ENCODE results near the gene TMED1.

The TMED1 gene

DNA sequence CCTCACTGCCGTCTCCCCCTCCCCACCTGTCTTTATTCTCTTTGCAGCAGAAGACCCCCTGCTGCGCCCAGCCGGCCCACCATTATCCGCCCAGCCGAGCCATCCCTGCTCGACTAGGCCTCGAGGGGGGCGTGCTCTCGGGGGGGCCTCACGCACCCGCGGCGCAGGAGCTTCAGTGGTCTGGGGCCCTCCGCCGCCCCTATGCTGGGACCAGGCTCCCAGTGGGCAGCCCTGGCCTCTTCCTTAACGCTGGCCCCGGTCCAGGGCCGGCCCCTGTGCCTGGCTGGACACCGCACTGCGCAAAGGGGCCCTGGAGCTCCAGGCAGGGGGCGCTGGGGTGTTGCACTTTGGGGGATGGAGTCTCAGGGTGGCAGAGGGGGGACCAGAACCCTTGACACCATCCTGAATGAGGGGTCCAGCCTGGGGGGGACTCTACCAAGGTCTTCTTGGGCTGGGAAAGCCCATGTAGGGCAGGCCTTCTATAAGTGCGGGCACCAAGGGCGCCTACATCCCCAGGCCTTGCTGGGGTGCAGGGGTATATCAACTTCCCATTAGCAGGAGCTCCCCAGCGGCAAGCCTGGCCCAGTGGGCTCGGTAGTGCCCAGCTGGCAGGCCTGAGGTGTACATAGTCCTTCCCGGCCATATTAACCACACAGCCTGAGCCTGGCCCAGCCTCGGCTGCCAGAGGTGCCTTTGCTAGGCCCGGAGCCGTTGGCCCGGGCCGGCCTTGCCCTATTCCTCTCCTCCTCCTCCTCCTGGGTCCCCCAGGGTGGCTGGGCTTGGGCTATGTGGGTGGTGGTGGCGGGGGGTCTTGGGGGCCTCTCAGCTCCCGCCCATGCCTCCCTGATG, 4.9 kb downstream of the TMED1 start:
- no peak for DNase-seq

DNA sequence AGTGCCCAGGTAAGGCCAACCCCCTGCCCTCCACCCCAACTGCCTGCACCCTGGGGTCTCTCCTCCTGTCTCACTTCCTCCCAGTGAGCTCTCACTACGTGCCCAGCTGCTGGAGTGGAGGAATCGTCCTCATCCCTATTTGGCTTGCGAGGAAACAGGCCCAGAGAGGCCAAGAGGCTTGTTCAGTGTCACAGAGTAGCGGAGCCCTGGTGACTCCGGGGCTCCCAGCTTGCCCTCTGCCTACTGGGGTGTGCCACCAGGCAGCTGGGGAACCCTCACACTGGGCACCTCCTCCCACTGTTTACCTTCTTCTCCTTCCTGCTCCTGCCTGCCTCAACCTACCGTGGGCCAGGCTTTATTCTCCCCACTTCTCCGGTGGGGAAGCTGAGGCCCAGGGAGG, 5.6 kb downstream of the TMED1 start:
- DNase-seq = no peak

DNA sequence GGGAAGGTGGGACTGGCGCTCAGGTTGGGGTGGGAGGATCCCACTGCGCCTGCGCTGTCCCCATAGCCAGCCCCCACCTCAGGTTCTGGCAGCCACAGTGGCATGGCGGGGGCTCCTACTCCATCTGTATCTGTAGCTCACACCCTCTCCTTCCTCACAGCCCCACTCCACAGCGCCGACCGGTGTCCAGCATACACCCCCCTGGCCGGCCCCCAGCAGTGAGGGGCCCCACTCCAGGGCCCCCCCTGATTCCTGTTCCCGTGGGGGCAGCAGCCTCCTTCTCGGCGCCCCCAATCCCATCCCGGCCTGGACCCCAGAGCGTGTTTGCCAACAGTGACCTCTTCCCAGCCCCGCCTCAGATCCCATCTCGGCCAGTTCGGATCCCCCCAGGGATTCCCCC, 6.0 kb downstream of the TMED1 start:
- DNase-seq = no peak

DNA sequence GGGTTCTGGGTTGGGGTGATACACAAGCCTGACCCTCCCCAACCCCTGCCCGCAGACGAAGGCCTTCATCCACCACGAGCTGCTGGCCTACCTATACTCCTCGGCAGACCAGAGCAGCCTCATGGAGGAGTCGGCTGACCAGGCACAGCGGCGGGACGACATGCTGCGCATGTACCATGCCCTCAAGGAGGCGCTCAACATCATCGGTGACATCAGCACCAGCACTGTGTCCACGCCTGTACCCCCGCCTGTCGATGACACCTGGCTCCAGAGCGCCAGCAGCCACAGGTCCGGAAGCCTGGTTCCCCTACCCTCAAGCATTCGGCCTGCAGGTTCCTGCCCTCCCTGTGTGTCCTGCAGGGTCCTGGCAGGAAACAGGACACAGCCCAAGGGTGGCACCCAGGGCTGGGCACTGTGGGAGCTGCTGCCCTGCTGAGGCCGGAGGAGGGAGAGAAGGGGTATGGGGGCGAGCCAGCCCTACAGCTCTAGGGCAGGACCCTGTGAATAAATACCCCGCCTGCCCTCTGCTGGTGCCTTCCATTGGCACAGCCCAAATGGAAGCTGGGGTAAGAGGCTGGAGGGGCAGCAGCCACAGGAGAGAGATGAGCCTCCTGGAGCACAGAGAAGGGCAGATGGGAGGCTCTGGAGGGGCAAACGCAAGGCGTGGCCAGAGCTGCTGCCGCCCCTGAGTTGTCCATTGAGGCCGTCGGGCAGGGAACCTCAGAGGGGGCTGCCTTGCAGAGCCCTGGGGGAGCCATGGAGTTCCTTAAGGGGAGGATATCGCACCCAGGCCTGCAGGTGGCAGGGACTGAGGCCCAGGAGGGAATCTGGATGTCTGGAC, 6.8 kb downstream of the TMED1 start:
- DNase-seq = no peak

DNA sequence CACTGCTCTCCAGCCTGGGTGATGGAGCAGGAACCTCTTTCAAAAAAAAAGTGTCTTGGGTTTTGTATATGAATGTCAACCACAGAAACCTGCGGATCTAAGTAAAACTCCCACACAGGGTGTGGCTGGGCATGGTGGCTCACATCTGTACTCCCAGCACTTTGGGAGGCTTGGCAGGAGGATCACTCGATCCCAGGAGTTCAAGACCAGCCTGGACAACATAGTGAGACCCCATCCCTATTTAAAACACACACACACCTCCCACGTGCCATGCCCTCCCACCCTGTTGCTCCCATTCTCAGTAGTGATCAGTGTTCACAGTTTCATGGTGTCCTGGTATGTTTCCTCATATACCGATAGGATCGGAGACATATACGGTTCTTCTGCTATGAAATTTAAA, 9.2 kb downstream of the TMED1 start:
- no peak for DNase-seq

DNA sequence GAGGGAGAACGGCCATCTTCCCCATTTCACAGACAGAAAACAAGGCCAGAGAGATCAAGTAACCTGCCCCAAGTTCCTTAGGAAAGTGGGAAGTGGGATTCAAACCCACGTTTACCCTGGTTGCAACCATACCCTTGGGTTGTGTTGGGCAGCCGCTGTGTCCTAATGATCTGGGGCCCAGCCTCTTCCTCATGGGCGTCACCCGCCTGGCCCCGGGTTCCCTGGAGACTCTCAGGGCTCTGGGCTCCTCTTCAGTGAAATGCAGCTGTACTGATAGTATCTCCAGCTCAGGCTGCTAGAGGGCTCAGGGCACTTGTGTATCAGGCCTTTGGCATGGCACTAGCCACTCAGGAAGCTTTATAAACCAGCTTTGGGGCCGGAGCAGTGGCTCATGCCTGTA, 9.8 kb downstream of the TMED1 start:
- DNase-seq = no peak

DNA sequence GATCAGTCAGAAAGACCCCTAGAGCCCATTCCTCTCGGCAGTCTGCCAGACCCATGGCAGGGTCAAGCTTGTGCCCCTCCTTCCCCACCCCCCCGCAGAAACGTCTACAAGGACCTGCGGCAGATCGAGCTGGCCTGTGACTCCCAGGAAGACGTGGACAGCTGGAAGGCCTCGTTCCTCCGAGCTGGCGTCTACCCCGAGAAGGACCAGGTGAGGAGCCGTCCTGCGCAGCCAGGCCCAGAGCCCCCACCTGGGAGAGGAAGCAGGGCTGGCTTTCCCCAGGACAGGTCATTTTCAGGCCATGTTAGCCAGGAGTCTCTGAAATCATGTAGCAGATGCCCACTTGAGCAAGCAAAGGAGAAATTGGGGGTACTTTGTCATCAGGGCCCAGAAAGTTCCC, 12.3 kb downstream of the TMED1 start:
- no peak for DNase-seq

DNA sequence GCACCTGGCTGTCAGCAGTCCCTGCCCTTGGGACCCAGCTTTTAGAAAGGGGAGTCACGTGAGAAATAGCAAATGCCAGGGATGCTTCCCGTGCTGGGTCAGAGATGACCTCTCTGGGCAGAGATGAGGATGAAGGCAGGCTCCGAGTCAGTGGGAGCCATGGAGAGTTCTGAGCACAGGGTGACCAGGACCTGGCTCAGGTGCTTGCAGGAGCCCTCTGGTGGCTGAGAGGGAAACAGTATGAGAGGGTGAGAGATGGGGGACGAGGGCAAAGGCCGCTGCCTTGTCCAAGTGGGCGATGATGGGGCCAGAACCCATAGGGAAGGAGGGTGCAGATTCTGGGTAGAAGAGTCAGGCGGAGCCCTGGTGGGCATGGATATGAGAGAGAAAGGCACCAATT, 15.8 kb downstream of the TMED1 start:
- no peak for DNase-seq

DNA sequence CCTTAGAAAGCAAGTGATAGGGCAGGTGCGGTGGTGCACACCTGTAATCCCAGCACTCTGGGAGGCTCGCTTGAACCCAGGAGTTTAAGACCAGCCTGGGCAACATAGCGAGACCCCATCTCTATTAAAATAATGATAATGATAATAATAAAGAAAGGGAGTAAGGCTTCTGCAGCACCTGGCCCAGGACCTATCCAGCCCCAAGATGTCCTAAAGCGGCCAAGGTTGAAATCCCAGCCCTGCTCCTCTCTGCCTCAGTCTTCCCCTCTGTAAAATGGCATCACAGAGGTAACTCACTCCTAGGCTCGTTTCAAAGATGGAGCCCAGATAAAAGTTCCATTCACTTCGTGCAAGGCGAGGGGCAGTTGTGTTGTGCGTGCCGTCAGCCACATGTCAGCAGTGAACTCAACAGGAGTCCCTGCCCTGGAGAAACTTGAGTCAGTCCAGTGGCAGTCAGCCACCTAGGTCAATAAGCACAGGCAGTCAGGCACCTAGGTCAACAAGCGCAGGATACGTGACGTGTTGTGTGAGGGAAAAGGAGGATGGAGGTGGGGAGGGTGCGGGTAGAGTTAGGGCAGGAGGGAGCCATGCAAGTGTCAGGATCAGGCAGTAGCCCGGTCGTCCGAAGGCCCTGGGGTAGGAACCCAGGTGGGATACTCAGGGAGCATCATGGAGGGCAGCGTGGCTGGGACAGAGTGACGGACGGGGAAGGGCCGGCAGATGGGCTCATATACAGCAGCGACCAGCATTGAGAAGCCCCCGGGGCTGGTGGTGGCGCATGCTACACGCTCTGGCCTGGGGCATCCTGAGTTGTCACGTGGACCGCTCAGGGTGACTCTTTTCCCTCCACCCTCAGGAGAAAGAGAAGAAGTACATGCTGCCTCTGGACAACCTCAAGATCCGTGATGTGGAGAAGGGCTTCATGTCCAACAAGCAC, 16.6 kb downstream of the TMED1 start:
- no peak for DNase-seq

DNA sequence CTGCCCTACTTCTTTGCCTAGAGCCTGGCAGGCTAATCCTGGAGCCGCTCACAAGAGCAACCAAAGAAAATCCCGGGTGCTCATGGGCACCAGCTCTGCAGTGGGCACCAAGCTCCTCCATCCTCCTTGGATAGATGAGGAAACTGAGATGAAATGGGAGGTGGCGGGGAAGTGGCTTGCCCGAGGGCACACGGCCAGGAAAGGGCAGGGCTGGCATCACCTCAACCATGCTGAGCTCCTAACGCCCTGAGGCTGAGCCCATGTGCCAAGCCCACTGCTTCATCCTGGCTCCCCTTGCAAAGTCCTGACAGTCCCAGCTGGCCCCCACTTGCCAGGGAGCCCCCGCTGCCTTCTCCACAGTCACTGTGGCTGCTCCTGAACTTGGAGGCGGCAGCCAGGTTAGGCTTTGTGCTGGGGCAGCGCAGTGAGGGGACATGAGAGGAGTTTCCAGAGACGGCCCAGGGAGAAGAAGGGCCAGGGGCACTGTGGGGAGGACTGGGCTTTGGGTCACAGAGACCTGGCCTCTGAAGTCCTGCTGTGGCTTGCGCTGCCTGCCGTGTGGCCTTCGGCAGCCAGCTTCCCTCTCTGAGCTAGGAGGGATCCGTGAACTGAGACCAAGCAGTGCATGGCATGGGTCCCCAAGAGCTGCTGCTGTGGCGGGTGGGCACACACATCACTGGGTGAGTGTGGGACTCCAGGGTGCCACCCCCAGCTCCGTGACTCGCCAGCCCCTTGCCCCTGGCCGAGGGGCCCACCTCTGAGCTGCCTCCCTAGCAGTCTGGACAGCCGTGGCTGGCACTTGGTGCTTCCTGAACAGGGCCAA, 17.5 kb downstream of the TMED1 start:
- no peak for DNase-seq

DNA sequence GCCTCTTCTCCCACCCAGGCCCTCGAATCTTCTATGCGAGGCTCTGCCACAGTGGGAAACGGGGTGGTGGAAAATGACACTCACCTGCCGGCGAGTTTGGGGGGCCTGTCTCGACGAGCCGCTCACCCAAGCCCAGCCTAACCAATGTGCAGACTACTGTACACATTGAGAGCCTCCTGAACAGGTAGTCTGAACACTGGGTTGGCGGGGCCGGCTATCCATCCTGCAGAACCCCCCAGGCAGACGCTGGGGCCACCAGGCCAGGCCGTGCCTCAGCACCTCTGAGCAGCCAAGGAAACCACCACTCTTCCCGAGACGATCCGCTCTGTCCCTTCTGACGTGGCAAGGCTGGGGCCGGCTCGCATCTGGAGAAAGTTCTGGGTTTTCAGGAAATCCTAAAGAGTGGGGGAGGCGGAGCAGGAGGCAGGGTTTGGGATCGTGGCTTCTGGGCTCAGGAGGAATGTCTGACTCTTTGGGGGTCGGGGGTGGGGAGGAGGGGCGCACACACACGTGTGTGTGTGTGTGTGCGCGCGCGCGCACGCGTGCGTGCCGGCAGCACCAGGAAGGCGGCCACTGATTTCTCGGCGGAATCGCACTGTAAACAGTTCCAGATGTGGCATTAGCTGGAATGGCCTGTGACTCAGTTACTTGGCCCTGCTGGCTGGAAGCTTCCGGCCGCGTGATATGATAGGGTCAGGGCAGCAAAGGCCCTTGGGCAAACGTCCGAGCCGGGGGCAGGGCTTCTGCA, 18.5 kb downstream of the TMED1 start:
- DNase-seq = no peak

DNA sequence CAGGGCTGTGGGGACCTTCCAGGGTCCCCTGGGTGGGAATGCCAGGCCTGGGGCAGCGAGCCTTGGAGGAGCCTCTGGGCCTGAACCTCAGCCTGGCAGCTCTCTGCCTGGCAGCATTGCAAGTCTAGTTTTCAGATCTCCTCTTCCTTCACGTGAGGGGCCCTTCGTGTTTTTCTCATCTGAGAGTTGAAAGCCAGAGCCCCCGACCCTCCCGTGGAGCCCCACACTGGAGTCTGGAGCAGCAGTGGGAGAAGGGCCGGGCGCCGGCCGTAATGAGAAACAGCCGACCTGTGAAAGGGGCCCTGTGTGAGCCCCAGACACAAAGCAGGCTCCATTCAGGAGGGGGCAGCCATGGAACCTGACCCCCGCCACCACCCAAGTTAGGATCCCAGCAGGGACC, 19.3 kb downstream of the TMED1 start:
- DNase-seq = no peak

DNA sequence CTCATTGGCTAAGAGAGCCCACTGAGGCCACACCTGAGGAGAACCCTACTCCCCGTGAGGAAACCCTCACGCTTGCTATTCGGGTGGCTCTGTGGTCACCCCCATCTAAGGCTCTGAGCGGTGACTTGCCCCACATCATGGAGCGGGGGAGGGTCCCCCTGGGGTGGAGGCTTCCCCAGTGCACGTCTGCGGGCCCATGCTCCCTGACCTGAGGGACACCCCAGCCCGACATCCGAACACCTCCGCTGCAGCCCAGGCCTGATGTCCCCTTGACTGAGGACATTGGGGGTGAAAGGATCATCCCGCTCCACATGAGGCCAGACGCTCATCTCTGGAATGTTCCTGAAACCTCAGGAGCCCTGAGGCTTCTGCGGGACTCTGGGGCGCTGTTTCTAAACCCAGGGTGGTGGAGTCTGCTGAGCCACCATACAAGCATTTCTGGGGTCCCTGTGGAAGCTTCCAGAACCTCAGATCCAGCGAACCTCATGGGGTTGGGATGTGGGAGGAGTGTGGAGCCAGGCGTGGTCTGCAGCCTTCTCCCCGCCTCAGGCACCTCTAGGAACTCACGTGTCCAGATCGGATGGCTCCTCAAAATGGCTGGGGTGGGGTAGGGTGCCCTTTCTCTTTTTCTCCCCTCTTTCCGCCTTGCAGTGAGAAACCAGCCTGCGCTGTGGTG, 19.9 kb downstream of the TMED1 start:
- DNase-seq = no peak

DNA sequence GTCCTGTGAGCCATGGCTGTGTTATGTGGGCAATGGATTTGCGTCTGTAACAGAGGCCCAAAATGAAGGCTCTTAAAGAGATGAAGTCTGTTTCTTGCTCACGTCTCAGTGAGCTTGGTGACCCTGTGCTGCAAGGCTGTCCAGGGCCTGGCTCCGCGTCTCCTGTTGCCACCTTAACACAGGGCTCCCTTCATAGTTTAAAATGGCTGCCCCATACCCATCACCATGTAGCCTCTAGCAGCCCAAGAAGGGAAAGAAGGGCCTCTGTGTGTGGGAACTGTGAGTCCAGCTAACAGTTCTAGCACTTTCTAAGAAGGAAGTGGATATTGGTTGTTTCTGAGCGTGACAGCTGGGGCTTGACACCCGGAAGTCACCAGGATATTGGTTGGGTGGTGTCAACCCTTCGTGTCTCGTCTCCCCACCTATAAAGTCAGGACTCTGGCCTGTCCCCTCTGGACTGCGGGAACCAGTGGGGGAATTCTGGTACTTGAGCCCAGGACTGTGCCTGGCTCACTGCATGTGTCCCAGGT, 20.9 kb downstream of the TMED1 start:
- no peak for DNase-seq

DNA sequence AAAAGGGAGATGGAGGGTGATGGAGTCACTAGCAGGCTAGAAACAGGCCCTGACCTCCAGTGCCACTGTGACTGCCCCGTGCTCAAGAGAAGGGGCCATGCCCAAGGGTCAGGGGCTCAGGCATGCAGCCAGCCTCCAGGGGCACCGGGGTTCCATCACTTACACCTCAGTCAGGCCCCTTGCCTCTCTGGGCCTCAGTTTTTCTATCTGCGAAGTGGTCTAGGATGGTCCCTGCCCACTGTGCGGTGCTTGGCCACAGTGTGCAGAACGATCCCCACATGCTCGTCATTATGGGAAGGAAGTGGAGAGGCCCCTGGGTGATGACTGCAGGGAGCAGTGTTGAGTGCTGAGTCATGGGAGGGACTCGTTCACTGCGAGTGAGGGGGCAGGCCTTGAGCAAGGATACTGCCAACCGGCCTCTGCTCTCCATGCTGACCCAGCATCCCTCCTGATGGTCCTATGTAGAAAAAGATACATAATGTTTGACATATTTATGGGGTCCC, 23.1 kb downstream of the TMED1 start:
- no peak for DNase-seq

DNA sequence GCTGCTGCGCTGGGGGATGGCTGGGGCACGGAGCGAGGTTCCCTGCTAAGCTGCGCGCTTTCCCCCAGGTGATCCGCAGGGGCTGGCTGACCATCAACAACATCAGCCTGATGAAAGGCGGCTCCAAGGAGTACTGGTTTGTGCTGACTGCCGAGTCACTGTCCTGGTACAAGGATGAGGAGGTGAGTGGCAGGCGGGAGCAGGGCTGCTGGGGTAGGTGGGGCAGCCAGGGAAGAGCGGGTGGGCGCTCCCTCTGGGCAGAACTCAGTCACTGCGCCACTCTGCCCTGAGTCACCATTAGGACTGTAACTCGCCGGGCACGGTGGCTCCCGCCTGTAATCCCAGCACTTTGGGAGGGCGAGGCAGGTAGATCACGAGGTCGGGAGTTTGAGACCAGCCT, 23.8 kb downstream of the TMED1 start:
- no peak for DNase-seq

DNA sequence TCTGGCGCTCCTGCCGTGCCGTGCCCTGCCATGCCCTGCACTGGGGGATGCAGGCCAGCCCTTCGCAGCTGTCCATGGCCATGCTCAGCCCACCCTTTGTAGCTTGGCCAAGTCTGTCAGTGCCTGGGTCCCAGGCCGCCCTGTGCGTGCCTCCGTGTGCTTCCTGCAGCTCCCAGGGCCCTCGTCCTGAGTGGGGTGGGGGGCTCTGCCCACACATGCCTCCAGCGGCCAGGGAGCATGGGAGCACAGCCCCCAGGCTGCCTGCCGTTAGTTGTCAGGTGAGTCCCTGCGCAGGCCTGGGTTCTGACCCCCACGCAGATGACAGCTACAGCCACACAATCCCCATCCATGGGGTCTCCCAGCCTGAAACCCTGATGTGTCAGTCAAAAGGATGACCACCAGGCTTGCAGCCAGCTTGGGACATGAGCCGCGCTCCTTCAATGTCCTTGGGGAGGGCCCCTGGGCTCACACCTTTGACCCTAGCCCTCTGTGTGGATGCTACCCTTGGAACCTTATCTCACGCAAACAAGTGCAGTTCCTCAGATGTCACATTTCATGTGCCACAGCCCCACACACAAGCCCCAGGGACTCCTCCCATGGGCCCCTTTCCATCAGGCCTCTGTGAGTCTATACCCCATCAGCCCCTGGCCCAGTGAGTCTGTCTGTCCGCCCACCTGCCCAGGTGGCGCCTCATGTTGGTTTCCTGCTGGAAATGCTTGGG, 24.5 kb downstream of the TMED1 start:
- DNase-seq = no peak

DNA sequence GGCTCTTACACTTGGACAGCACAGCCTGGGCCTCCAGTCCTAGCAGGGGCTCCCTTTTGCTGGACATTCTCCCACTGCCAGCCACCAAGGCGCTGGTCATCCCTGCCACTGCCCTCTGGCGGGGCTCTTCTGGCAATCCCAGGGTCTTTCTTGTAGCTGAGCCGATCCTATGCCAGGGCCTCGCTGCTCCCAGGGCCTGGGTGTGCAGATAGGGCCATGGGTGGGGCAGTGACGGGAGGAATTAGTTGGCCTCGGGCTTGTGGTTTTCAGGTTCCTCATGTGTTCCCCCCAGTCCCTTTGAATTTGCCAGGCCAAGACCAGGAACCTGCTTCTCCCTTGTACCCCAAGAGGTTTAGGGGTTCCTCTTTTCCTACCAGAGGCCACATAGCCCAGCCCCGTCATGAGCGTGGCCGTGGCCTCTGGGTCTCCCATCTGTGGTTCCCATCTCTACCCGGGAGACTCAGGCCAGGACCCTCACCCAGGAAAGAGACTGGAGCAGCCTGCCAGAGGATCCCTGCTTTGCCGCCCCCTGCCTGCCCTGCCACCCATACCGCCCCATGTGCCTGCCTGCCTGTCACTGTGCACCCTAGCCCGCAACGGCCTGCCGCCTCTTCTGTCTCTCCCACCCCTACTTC, 26.2 kb downstream of the TMED1 start:
- DNase-seq = no peak
